ENCODE data around the gene LRRC15.

Gene LRRC15

DNA sequence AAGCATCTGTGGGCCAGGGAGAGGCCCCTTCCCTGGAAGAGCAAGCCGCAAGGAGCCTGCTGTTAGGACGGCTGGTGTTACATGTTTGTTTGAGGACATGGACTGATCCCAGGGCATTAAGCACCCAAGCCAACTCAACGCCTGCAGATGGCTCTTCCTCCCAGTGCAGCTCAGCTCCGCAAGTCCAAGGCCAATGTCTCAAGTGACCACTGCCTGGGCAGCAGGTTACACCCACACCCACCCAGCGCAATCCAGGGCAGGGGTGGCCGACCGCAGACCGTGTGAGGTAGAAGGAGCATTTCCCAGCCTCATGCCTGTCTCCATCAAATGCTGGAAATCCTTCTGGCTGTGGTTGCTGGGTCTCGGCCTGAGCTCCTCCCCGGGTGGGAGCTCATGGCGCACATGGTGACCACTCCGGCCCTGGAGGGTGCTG is 15.0 kb upstream of the LRRC15 start:
- Histone ChIP-seq H3K9me3 (ENCODE audit: insufficient read depth, low read depth, low read length) (no peaks in the 10 kb centered on the region), H3K36me3 (ENCODE audit: insufficient read depth, low read depth, low read length) (no peaks in the 10 kb centered on the region), H3K4me3 (ENCODE audit: low read length) (no peak overlapping the region)

DNA sequence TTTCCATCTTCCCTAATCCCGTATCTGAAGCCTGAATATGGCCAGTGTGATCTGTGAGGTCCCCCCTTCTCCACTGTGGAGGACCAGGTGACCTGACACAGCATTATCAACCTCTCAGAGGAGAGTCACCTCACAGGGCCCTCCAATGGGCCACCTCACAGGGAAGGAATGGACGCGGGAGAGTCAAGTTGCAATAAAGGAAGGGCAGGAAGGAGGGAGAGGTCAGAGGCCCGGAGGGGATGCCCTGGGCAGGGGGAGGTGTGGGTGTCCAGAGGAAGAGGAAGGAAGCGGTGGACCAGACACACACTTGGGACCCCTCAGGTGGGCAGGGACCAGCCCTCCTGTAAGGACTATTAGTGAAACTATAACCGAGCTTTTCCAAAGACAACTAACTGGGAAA is 14.6 kb upstream of the LRRC15 start:
- Histone ChIP-seq H3K4me3 (ENCODE audit: low read length) (no peak overlapping the region), H3K36me3 (ENCODE audit: insufficient read depth, low read depth, low read length) (no peaks in the 10 kb centered on the region), H3K9me3 (ENCODE audit: insufficient read depth, low read depth, low read length) (no peaks in the 10 kb centered on the region), H3K9ac (ENCODE audit: low read depth, low read length) (no peak overlapping the region), H3K27me3 (ENCODE audit: insufficient read depth, low read length) (no peaks in the 10 kb centered on the region), H3K4me1 (ENCODE audit: insufficient read depth, low read length) (peaks cover 11% of the 10 kb centered on the region; the same call in 1 of the 2 replicates), H3K27ac (ENCODE audit: low read length) (no peak overlapping the region)

More for the DNA sequence above, 15.0 kb upstream of the LRRC15 start:
- H3K27me3 ChIP-seq (ENCODE audit: insufficient read depth, low read length): no peaks in the 10 kb centered on the region
- no peak overlapping the region for H3K9ac ChIP-seq (ENCODE audit: low read depth, low read length)
- no peak overlapping the region for H3K27ac ChIP-seq (ENCODE audit: low read length)
- H3K4me1 ChIP-seq (ENCODE audit: insufficient read depth, low read length): peaks cover 10% of the 10 kb centered on the region; the same call in 1 of the 2 replicates

DNA sequence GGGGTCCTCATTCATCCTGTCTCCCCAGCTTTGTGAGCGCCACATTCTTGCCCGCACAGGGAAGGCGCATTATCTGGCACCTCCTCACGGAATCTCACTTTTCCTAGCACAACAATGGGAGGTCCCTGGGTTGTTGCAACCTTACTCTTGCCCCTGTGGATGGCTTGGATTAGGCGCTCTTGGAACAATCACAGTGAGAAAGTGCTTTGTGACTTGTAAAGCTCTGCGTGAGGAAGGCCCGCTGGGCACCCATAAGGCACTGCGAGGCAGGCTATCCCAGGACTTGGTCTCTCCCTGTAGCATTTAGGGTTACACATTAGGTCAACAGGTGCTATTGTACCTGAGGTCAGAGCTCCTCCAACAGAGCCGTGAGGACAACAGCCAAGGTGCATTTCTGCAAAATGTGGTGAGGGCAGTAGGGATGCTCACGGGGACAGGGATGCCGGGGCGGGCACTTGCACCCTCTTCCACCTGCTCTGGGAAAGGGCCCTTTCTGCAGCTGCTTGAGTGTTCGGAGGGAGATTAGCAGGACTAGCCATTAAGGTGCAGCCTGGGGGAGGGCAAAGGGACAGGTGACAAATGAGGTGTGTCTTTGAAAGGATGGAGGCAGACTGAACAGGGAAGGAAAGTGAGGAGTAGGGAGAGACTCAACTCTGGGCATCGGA is 13.9 kb upstream of the LRRC15 start:
- Histone ChIP-seq H3K27me3 (ENCODE audit: insufficient read depth, low read length) (no peaks in the 10 kb centered on the region), H3K4me3 (ENCODE audit: low read length) (no peak overlapping the region), H3K9ac (ENCODE audit: low read depth, low read length) (no peak overlapping the region), H3K27ac (ENCODE audit: low read length) (no peak overlapping the region), H3K36me3 (ENCODE audit: insufficient read depth, low read depth, low read length) (no peaks in the 10 kb centered on the region), H3K9me3 (ENCODE audit: insufficient read depth, low read depth, low read length) (no peaks in the 10 kb centered on the region), H3K4me1 (ENCODE audit: insufficient read depth, low read length) (peaks cover 11% of the 10 kb centered on the region; the same call in 1 of the 2 replicates)

DNA sequence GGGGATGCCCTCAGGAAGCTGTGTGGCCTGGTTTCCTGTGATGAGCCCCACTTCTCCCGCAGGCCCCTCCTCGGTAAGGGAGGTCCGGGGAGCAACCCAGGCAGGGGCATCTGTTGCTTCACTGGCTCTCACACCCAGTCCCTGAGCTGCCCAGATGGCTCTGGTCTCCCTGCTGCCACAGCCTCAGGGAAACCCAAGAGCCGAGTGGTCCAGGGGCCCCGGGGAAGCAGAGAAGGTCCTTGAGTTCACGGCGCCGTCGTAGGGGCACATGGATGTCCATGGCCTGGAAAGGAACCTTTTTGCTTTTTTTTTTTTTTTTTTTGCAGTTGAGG is 13.3 kb upstream of the LRRC15 start:
- Histone ChIP-seq H3K27me3 (ENCODE audit: insufficient read depth, low read length) (no peaks in the 10 kb centered on the region), H3K9ac (ENCODE audit: low read depth, low read length) (no peak overlapping the region), H3K4me1 (ENCODE audit: insufficient read depth, low read length) (peaks cover 11% of the 10 kb centered on the region; the same call in 1 of the 2 replicates)

DNA sequence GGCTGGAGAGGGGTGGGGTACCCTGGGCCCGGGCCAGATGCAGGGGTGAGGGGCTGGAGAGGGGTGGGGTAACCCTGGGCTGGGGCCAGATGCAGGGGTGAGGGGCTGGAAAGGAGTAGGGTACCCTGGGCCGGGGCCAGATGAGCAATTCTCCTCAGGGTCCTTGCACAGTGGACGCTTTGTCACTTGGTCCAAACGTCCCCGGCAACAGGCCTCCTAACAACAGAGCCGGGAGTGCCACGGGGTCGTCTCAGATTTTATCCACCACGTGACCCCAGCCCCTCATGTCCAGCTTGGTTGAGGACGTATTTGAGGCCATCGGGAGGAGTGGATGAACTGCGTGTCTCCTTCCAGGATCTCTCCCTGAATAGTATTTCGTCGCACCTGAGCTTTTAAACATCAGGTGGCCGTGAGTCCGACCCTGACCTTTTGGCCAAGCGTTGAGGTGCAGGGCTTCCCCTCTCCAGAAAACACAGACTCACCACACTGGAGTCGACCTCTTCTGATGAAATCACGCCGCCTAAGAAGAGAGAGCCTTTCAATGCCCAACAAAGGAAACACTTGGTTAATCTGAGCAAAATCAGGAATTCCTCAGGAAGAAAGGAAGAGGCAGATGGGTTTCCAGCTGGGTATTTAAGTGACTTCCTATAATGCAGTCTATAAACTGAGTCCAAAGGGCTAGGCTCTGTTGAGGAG is 12.8 kb upstream of the LRRC15 start:
- H3K4me3 ChIP-seq (ENCODE audit: low read length): no peak overlapping the region
- H3K27me3 ChIP-seq (ENCODE audit: insufficient read depth, low read length): no peaks in the 10 kb centered on the region
- peaks cover 11% of the 10 kb centered on the region; the same call in 1 of the 2 replicates for H3K4me1 ChIP-seq (ENCODE audit: insufficient read depth, low read length)
- H3K9me3 ChIP-seq (ENCODE audit: insufficient read depth, low read depth, low read length): no peaks in the 10 kb centered on the region
- no peak overlapping the region for H3K27ac ChIP-seq (ENCODE audit: low read length)
- no peak overlapping the region for H3K9ac ChIP-seq (ENCODE audit: low read depth, low read length)
- no peaks in the 10 kb centered on the region for H3K36me3 ChIP-seq (ENCODE audit: insufficient read depth, low read depth, low read length)

More for the DNA sequence above, 13.3 kb upstream of the LRRC15 start:
- H3K9me3 ChIP-seq (ENCODE audit: insufficient read depth, low read depth, low read length): no peaks in the 10 kb centered on the region
- no peak overlapping the region for H3K27ac ChIP-seq (ENCODE audit: low read length)
- H3K4me3 ChIP-seq (ENCODE audit: low read length): no peak overlapping the region
- H3K36me3 ChIP-seq (ENCODE audit: insufficient read depth, low read depth, low read length): no peaks in the 10 kb centered on the region

DNA sequence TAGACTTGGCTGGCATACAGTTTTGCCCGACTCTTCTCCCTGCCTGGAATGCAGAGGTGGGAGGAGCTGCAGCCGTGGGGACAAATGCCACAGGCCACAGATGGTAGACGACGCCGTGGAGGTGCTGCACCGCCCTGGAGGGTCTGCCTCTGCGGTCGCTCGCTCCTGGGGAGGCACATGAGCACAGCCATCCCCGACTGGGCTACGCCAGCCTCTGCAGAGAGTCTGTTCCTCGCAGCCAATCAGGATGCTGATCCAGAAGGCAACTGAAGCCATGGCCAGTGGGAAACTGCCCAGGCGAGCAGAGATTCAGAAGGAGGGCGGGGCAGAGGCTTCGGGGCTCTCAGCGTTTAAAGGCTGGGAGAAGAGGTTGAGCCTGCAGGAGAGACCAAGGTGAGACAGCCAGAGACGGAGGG is 11.9 kb upstream of the LRRC15 start:
- Histone ChIP-seq H3K4me3 (ENCODE audit: low read length) (no peak overlapping the region), H3K36me3 (ENCODE audit: insufficient read depth, low read depth, low read length) (no peaks in the 10 kb centered on the region), H3K27ac (ENCODE audit: low read length) (no peak overlapping the region), H3K4me1 (ENCODE audit: insufficient read depth, low read length) (peaks cover 11% of the 10 kb centered on the region; the same call in 1 of the 2 replicates), H3K9ac (ENCODE audit: low read depth, low read length) (no peak overlapping the region), H3K27me3 (ENCODE audit: insufficient read depth, low read length) (no peaks in the 10 kb centered on the region), H3K9me3 (ENCODE audit: insufficient read depth, low read depth, low read length) (no peaks in the 10 kb centered on the region)

DNA sequence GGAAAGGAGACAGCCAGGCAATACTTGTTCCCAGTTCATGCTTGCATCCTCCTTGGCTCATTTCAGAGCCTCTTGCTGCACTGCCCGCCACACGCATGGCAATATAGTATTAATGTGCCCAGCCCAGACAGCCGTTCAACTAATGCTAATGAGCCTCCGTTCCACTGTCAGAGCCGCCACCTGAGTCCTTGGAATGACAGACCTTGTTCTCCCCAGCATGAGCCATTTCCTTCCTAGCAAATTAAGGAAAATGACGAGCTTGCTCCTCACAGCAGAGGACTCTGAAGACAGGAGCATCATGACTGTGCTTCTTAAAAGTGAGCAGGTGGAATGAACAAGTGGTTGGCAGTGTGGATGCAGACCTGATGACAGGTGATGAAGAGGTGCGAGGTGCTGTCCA is 10.8 kb upstream of the LRRC15 start:
- Histone ChIP-seq H3K4me1 (ENCODE audit: insufficient read depth, low read length) (peaks cover 11% of the 10 kb centered on the region; the same call in 1 of the 2 replicates), H3K4me3 (ENCODE audit: low read length) (no peak overlapping the region), H3K27ac (ENCODE audit: low read length) (no peak overlapping the region), H3K9me3 (ENCODE audit: insufficient read depth, low read depth, low read length) (no peaks in the 10 kb centered on the region), H3K9ac (ENCODE audit: low read depth, low read length) (no peak overlapping the region), H3K36me3 (ENCODE audit: insufficient read depth, low read depth, low read length) (no peaks in the 10 kb centered on the region), H3K27me3 (ENCODE audit: insufficient read depth, low read length) (no peaks in the 10 kb centered on the region)

DNA sequence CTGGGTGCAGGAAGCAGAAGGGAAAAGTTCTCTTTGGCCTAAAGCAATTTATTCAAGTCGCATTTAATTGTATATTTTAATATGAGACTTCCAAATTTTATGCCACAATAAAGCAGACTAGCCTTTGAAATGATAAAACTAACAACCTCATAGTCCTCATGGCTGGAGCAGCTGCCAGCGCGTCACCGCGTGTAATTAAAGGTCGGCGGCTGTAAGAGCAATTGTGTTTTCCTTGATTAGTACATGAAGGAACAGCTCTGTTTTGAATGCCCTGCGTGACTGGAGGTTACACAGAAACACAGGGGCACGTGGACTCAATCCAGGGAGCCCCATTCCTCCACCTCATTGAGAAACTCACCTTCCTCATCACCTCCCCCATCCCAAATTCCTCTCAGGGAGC is 10.1 kb upstream of the LRRC15 start:
- Histone ChIP-seq H3K9ac (ENCODE audit: low read depth, low read length) (no peak overlapping the region), H3K9me3 (ENCODE audit: insufficient read depth, low read depth, low read length) (no peaks in the 10 kb centered on the region), H3K36me3 (ENCODE audit: insufficient read depth, low read depth, low read length) (no peaks in the 10 kb centered on the region), H3K27me3 (ENCODE audit: insufficient read depth, low read length) (no peaks in the 10 kb centered on the region), H3K27ac (ENCODE audit: low read length) (no peak overlapping the region), H3K4me3 (ENCODE audit: low read length) (no peak overlapping the region), H3K4me1 (ENCODE audit: insufficient read depth, low read length) (peaks cover 11% of the 10 kb centered on the region; the same call in 1 of the 2 replicates)

DNA sequence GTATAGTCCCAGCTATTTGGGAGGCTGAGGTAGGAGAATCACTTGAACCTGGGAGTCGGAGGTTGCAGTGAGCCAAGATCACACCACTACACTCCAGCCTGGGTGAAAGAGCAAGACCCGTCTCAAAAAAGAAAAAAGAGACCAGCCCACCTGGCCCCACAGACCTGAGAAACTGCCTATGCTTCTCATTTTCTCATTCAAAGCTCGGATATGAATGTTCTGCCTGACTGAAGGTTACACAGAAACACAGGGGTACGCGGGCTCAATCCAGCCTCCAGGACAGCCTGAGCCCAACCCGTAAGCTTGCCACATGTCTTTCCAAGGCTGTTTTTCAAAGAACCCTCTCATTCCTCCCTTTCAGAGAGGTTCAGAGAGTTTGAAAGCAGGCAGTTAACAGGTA is 9.7 kb upstream of the LRRC15 start:
- H3K36me3 ChIP-seq (ENCODE audit: insufficient read depth, low read depth, low read length): no peaks in the 10 kb centered on the region
- no peaks in the 10 kb centered on the region for H3K9me3 ChIP-seq (ENCODE audit: insufficient read depth, low read depth, low read length)
- H3K27me3 ChIP-seq (ENCODE audit: insufficient read depth, low read length): no peaks in the 10 kb centered on the region
- no peak overlapping the region for H3K9ac ChIP-seq (ENCODE audit: low read depth, low read length)
- H3K4me3 ChIP-seq (ENCODE audit: low read length): no peak overlapping the region
- H3K27ac ChIP-seq (ENCODE audit: low read length): no peak overlapping the region
- peaks cover 11% of the 10 kb centered on the region; the same call in 1 of the 2 replicates for H3K4me1 ChIP-seq (ENCODE audit: insufficient read depth, low read length)

DNA sequence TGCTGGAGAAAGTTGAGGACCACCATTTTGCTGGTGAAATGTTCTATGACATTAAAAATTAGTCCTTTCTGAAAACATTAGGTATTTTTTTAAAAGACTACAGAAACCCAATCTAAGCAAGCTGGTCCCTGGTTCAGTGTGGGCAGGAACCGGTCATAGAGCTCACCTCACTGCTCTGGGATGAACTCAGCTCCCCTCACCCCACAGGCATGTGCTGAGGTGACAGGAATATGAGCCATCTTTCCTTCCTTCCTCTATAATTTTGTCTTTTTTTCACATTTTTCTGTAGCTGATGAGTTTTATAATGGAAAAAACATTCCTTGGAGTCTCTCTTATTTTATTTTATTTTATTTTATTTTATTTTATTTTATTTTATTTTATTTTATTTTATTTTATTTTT is 8.2 kb upstream of the LRRC15 start:
- H3K27me3 ChIP-seq (ENCODE audit: insufficient read depth, low read length): no peaks in the 10 kb centered on the region
- H3K4me3 ChIP-seq (ENCODE audit: low read length): no peak overlapping the region
- H3K36me3 ChIP-seq (ENCODE audit: insufficient read depth, low read depth, low read length): no peaks in the 10 kb centered on the region
- no peak overlapping the region for H3K9ac ChIP-seq (ENCODE audit: low read depth, low read length)
- H3K27ac ChIP-seq (ENCODE audit: low read length): no peak overlapping the region
- no peaks in the 10 kb centered on the region for H3K9me3 ChIP-seq (ENCODE audit: insufficient read depth, low read depth, low read length)
- peaks cover 10% of the 10 kb centered on the region; the same call in 1 of the 2 replicates for H3K4me1 ChIP-seq (ENCODE audit: insufficient read depth, low read length)

DNA sequence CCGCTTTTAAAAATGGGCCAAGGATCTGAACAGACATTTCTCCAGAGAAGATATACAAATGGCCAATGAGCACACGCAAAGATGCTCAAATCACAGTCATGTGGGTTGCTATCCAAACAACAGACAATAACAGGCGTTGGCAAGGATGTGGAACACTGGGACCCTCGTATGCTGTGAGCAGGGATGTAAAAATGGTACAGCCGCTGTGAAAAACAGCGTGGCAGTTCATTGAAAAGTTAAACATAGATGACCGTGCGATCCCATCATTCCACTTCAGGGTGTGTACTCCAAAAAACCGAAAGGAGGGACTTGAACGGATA is 6.7 kb upstream of the LRRC15 start:
- Histone ChIP-seq H3K9me3 (ENCODE audit: insufficient read depth, low read depth, low read length) (no peaks in the 10 kb centered on the region), H3K27ac (ENCODE audit: low read length) (no peak overlapping the region)

More for the DNA sequence above, 6.7 kb upstream of the LRRC15 start:
- Histone ChIP-seq H3K4me3 (ENCODE audit: low read length) (no peak overlapping the region), H3K4me1 (ENCODE audit: insufficient read depth, low read length) (peaks cover 8% of the 10 kb centered on the region; the same call in 1 of the 2 replicates), H3K27me3 (ENCODE audit: insufficient read depth, low read length) (no peaks in the 10 kb centered on the region), H3K9ac (ENCODE audit: low read depth, low read length) (no peak overlapping the region), H3K36me3 (ENCODE audit: insufficient read depth, low read depth, low read length) (no peaks in the 10 kb centered on the region)
